ENCODE measurements around the gene FAM222A.
"Not testable (repeated sequence)": the region's sequence is repeated elsewhere in the genome, so short reads cannot be mapped to it uniquely, and the experiment has no call there.

Gene FAM222A

GRCh38 chr12:109693653-109694600 is 19.7 kb upstream of the FAM222A start:
- DNase-seq (ENCODE audit: low read depth in 2 of 2) = no peak

- not testable (repeated sequence) for DNase-seq (ENCODE audit: low read depth in 2 of 2)
These were observed 19.0 kb upstream of the FAM222A start for GRCh38 chr12:109694629-109695028.

GRCh38 chr12:109695416-109695815 is 18.2 kb upstream of the FAM222A start:
- DNase-seq (ENCODE audit: low read depth in 2 of 2) = no peak

GRCh38 chr12:109695961-109696461 is 17.6 kb upstream of the FAM222A start:
- DNase-seq (ENCODE audit: low read depth in 2 of 2) = no peak

- DNase-seq (ENCODE audit: low read depth in 2 of 2) = no peak
These were observed 16.9 kb upstream of the FAM222A start for GRCh38 chr12:109696485-109697269.

GRCh38 chr12:109697270-109697553 is 16.4 kb upstream of the FAM222A start:
- no peak for DNase-seq (ENCODE audit: low read depth in 2 of 2)

GRCh38 chr12:109697877-109698468 is 15.7 kb upstream of the FAM222A start:
- DNase-seq (ENCODE audit: low read depth in 2 of 2) = no peak

- DNase-seq (ENCODE audit: low read depth in 2 of 2) = no peak
These were observed 14.8 kb upstream of the FAM222A start for GRCh38 chr12:109698820-109699219.

- DNase-seq (ENCODE audit: low read depth in 2 of 2) = no peak
These were observed 12.6 kb upstream of the FAM222A start for GRCh38 chr12:109701064-109701463.

- DNase-seq (ENCODE audit: low read depth in 2 of 2) = no peak
These were observed 11.3 kb upstream of the FAM222A start for GRCh38 chr12:109702111-109702841.

- no peak for DNase-seq (ENCODE audit: low read depth in 2 of 2)
These were observed 9.9 kb upstream of the FAM222A start for GRCh38 chr12:109703684-109704083.

- DNase-seq (ENCODE audit: low read depth in 2 of 2) = no peak
These were observed 9.1 kb upstream of the FAM222A start for GRCh38 chr12:109704371-109705098.

GRCh38 chr12:109705291-109705690 is 8.3 kb upstream of the FAM222A start:
- DNase-seq (ENCODE audit: low read depth in 2 of 2) = no peak

- DNase-seq (ENCODE audit: low read depth in 2 of 2) = no peak
These were observed 7.3 kb upstream of the FAM222A start for GRCh38 chr12:109706398-109706746.

- no peak for DNase-seq (ENCODE audit: low read depth in 2 of 2)
These were observed 6.7 kb upstream of the FAM222A start for GRCh38 chr12:109706747-109707469.

GRCh38 chr12:109707470-109707821 is 6.2 kb upstream of the FAM222A start:
- no peak for DNase-seq (ENCODE audit: low read depth in 2 of 2)

- DNase-seq (ENCODE audit: low read depth in 2 of 2) = no peak
These were observed 4.7 kb upstream of the FAM222A start for GRCh38 chr12:109708939-109709338.

- no peak for DNase-seq (ENCODE audit: low read depth in 2 of 2)
These were observed 4.1 kb upstream of the FAM222A start for GRCh38 chr12:109709401-109709991.

GRCh38 chr12:109710205-109710746 is 3.3 kb upstream of the FAM222A start:
- DNase-seq (ENCODE audit: low read depth in 2 of 2) = no peak

Measured in stimulated activated CD4-positive, alpha-beta T cell treated with anti-CD3 and anti-CD28 coated beads, Interleukin-12 subunit alpha, Interleukin-12 subunit beta, amount 100 ng/mL, for 24 hours (primary cell).